HEK293 (cell line): ENCODE results near the gene TIRAP.

ENCODE experiments used
- INSM2 ChIP-seq: fragments of 450-650 bp; formaldehyde crosslinking; IDR thresholded peaks from 2 replicates; pipeline ENCODE4 v1.5.1; 2016; ENCODE audit warnings: missing biosample characterization, missing genetic modification characterization
- KLF17 ChIP-seq: fragments of 450-650 bp; formaldehyde crosslinking; IDR thresholded peaks from 2 replicates; pipeline ENCODE4 v1.5.1; 2016; ENCODE audit warnings: missing biosample characterization, missing genetic modification characterization
- MEIS1 ChIP-seq: sonication (generic); formaldehyde crosslinking; IDR thresholded peaks from 2 replicates; pipeline ENCODE4 v1.8.1; 2022; ENCODE audit warnings: missing genetic modification reagents, mild to moderate bottlenecking, borderline replicate concordance
- PRDM1 ChIP-seq: fragments of 450-650 bp; formaldehyde crosslinking; IDR thresholded peaks from 2 replicates; pipeline ENCODE4; 2016; ENCODE audit warnings: missing biosample characterization, missing genetic modification characterization
- PRDM10 ChIP-seq: fragments of 450-650 bp; formaldehyde crosslinking; IDR thresholded peaks from 2 replicates; pipeline ENCODE4 v1.5.1; 2016; ENCODE audit warnings: missing biosample characterization, missing genetic modification characterization
- SP7 ChIP-seq: fragments of 450-650 bp; formaldehyde crosslinking; IDR thresholded peaks from 2 replicates; pipeline ENCODE4 v1.5.1; 2016; ENCODE audit warnings: missing biosample characterization, missing genetic modification characterization
- ZNF146 ChIP-seq: fragments of 450-650 bp; formaldehyde crosslinking; IDR thresholded peaks from 2 replicates; pipeline ENCODE4 v1.5.1; 2016; ENCODE audit warnings: missing biosample characterization, missing genetic modification characterization
- ZNF19 ChIP-seq: fragments of 450-650 bp; formaldehyde crosslinking; IDR thresholded peaks from 2 replicates; pipeline ENCODE4; 2016; ENCODE audit warnings: missing biosample characterization, missing genetic modification characterization, low read depth
- ZNF23 ChIP-seq: fragments of 450-650 bp; formaldehyde crosslinking; IDR thresholded peaks from 2 replicates; pipeline ENCODE4 v1.5.1; 2016; ENCODE audit warnings: missing biosample characterization, missing genetic modification characterization, borderline replicate concordance
- ZNF248 ChIP-seq: fragments of 450-650 bp; formaldehyde crosslinking; IDR thresholded peaks from 2 replicates; pipeline ENCODE4 v1.5.1; 2017; ENCODE audit warnings: missing biosample characterization, missing genetic modification characterization
- ZNF280C ChIP-seq: fragments of 450-650 bp; formaldehyde crosslinking; IDR thresholded peaks from 2 replicates; pipeline ENCODE4 v1.5.1; 2016; ENCODE audit warnings: missing biosample characterization, missing genetic modification characterization
- ZNF292 ChIP-seq: fragments of 450-650 bp; formaldehyde crosslinking; IDR thresholded peaks from 2 replicates; pipeline ENCODE4 v1.5.1; 2016; ENCODE audit warnings: low read depth, missing biosample characterization, missing genetic modification characterization, borderline replicate concordance
- ZNF513 ChIP-seq: fragments of 450-650 bp; IDR thresholded peaks from 2 replicates; pipeline ENCODE4 v1.5.1; 2018; ENCODE audit warnings: missing biosample characterization, missing genetic modification characterization
- ZNF530 ChIP-seq: fragments of 450-650 bp; formaldehyde crosslinking; IDR thresholded peaks from 2 replicates; pipeline ENCODE4 v1.5.1; 2016; ENCODE audit warnings: low read depth, missing biosample characterization, missing genetic modification characterization
- ZNF585B ChIP-seq: fragments of 450-650 bp; formaldehyde crosslinking; IDR thresholded peaks from 2 replicates; pipeline ENCODE4 v1.5.1; 2016; ENCODE audit warnings: missing biosample characterization, missing genetic modification characterization
- ZNF600 ChIP-seq: fragments of 450-650 bp; formaldehyde crosslinking; IDR thresholded peaks from 2 replicates; pipeline ENCODE4 v1.5.1; 2016; ENCODE audit warnings: missing biosample characterization, missing genetic modification characterization
- ZNF692 ChIP-seq: fragments of 450-650 bp; formaldehyde crosslinking; IDR thresholded peaks from 2 replicates; pipeline ENCODE4 v1.5.1; 2016; ENCODE audit warnings: missing biosample characterization, missing genetic modification characterization
- ZNF776 ChIP-seq: fragments of 450-650 bp; formaldehyde crosslinking; IDR thresholded peaks from 2 replicates; pipeline ENCODE4 v1.5.0; 2017; ENCODE audit warnings: missing biosample characterization, missing genetic modification characterization, borderline replicate concordance
- ZSCAN18 ChIP-seq: fragments of 450-650 bp; formaldehyde crosslinking; IDR thresholded peaks from 2 replicates; pipeline ENCODE4 v1.5.1; 2016; ENCODE audit warnings: missing biosample characterization, missing genetic modification characterization
- ZSCAN5A ChIP-seq: fragments of 450-650 bp; formaldehyde crosslinking; IDR thresholded peaks from 2 replicates; pipeline ENCODE4 v1.5.1; 2016; ENCODE audit warnings: missing biosample characterization, missing genetic modification characterization

Gene TIRAP

GRCh38 chr11:126303623-126304456 lies 20.9 kb downstream of the TIRAP start, which contains the start of gene DCPS (continued):
- peak; percentile 97 for TF ChIP-seq PRDM10 (tag by site-specific recombination)
- TF ChIP-seq KLF17 (tag by site-specific recombination), result peak; percentile 43; the same call in 1 of the 2 replicates
- TF ChIP-seq ZSCAN5A, result no peak
- TF ChIP-seq MEIS1 (CRISPR knock-in tag), result no peak
- TF ChIP-seq ZNF19, result no peak
- TF ChIP-seq SP7 (tag by site-specific recombination), result peak; percentile 64
- TF ChIP-seq ZNF530, result no peak
- TF ChIP-seq ZNF23, result no peak
- peak; percentile 97 for TF ChIP-seq ZNF600 (tag by site-specific recombination)
- TF ChIP-seq ZNF248, result no peak
- TF ChIP-seq ZNF585B (tag by site-specific recombination), result no peak
- TF ChIP-seq PRDM1, result no peak
- TF ChIP-seq ZSCAN18 (tag by site-specific recombination), result no peak
- no peak for TF ChIP-seq ZNF692 (tag by site-specific recombination)
- no peak for TF ChIP-seq ZNF146 (tag by site-specific recombination)
- TF ChIP-seq INSM2 (tag by site-specific recombination), result no peak; the same call in 1 of the 2 replicates
- TF ChIP-seq ZNF776 (tag by site-specific recombination), result no peak
- no peak for TF ChIP-seq ZNF292 (tag by site-specific recombination)
- no peak for TF ChIP-seq ZNF513 (tag by site-specific recombination)
- no peak for TF ChIP-seq ZNF280C
